ENCODE results near the gene PPARD.

The PPARD gene

DNA sequence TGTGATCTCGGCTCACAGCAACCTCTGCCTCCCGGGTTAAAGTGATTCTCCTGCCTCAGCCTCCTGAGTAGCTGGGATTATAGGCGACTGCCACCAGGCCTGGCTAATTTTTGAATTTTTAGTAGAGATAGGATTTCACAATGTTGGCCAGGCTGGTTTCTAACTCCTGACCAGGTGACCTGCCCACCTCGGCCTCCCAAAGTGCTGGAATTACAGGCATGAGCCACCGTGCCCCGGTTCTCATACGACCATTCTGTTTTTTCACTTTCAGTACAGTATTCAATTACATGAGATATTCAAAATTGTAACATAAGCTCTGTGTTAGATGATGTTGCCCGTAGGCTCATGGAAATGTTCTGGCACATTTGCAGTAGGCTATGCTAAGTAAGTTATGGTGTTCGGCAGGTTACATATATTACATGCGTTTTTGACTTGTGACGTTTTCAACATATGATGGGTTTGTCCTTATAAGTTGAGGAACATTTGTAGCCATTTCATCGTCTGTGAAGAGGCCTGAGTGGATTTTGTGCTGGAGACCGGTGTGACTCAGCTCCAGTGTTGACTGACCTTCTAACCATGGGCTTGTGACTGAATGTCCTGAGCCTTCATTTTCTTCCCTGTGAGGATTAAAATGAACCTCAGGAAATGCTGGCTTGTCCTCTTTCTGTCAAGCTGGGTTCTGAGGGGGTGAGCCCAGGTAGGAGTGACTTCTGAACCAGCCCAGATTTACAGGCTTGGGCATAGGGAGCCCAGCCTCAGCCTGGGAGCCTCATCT, 12.2 kb downstream of the PPARD start:
- DNase-seq (ENCODE audit: low spot score) = no peak

DNA sequence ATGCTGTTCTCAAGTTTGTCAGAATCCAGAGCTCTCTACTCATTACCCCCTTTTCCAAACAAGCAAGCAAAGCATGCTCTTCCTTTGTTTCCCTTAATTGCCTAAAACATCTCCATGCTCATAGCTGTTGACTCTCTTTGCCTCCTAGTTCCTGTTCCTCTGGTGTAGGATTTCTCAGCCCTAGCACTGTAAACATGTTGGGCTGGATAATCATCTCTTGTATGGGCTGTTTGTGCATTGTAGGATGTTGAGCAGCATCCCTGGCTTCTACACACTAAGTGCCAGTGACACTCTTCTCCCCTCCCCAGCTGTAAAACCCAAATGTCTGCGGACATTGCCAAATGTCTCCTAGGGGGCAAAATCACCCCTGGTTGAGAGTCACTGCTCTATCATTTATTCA, 14.0 kb downstream of the PPARD start:
- no peak for DNase-seq (ENCODE audit: low spot score)

DNA sequence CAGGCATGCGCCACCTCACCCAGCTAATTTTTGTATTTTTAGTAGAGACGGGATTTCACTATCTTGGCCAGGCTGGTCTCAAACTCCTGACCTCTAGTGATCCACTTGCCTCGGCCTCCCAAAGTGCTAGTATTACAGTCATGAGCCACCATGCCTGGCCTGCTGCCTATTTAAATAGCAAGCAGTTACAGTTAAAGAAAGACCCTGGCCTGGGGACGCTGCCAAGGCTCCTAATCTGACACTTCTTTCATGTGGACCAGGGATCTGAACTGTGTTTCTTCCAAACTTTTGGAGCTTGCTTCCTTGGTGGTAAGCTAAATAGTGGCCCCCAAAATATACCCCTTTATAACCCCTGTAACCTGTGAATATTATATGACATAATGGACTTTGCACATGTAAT, 15.3 kb downstream of the PPARD start:
- no peak for DNase-seq (ENCODE audit: low spot score)

DNA sequence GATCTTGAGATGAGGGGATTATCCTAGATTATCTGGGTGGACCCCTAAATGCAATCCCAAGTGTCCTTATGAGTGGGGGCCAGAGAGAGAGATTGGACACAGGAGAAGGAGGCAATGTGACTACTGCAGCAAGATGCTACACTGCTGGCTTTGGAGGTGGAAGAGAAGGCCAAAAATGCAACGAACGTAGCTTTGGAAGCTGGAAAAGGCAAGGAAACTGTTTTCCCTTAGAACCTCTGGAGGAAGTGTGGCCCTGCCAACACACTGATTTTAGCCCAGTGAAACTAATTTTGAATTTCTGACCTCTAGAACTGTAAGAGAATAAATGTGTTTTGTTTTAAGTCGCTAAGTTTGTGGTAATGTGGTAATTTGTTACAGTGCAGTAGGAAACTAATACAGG, 15.7 kb downstream of the PPARD start:
- no peak for DNase-seq (ENCODE audit: low spot score)

DNA sequence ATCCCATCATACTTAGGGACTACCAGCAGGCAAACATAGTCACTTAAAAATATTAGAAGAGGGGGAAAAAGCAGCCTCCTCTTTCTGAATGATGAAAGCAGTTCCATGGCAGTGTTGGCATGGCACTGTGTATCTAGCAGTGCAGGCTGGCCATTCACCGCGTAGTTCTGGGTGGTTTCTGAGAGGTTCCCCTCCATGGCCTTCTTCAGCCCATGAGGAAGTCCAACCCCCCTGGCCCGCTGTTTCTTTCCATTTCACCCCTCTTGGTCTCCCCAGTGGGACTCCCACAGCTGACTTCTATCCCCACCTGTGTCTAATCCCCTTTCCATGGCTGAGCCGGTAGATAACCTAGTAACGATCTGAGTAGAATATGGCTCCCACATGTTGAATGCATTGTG, 17.0 kb downstream of the PPARD start:
- DNase-seq (ENCODE audit: low spot score) = no peak

DNA sequence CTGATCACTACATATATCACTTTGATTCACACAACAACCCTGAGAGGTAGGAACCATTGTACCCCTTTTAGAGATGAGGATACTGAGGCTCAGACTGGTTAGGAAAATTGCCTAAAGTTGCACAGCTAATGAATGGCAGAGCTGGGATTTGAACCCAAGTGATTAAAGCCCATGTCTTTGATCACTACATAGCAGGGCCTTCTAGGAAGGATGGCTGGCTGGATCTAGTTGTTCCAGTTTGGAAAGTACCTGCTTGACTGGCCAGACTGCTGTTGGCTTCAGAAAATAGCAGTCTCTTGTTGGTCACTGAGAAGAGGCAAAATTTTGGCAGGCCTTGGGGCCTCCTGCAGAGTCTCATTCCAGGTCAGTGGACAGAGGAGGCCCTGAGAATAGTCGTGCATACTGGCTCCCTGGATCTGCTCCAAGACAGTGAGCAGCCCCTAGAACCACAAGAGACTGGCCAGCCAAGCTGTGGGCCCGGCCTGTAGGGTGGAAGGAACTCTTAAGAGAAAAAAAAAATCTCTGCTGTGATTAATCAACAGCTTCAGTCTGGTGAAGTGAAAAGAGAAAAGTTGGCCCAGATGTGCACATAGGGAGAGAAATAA, 17.5 kb downstream of the PPARD start:
- no peak for DNase-seq (ENCODE audit: low spot score)

DNA sequence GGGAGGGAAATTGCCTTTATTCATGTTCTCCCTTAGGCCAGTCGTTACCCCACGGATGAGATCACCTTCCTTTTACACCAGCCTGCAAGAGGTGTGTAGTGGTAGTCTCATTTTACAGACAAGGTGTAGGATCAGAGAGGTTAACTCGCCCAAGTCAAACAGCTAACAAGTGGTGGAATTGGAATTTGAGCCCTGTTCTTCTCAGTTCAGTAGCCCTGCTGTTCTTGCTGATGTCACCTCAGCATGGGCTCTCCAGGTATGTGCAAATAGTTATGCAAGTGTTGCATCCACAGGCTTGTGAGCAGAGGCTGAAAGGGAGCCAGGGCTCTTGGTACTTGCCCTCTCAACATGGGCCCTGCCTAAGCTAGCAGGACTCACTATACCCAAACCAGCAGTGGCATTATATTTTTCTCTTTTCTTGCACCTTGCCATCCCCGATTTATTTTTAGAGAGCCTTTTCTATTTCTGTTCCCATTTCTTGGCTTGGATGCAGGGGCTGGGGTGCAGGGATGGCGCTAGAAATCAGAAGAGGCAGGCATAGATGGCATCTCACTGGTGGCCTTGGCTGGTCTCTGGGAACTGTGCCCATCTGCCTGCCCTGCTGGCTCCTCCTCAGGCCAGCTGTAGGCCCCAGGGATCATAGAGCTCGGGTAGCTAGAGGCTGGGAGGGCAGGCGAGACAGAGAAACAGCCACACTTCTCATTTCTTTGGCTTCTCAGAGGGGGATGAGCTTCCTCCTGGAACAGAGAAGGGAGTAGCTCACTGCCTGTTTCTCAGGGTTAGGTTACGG, 18.2 kb downstream of the PPARD start:
- DNase-seq (ENCODE audit: low spot score) = no peak

DNA sequence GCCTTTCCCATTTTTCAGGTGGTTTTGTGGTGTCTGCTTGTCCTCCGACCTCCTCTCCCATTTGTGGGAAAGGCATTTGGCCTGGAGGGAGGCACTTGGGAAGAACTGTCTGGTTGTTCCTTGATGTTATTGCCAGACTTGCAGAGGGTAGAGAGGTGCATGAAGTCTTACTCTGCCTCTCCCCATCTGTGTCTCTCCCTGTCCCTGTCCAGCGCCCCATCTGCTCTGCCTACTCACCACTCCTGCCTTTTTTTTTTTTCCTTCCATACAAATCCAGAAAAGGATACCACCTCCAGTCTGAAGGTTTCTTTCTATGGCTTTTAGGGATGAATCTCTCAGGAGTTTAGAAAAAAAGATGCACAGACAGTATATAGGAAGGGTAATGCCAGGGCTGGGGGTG, 19.8 kb downstream of the PPARD start:
- no peak for DNase-seq (ENCODE audit: low spot score)

DNA sequence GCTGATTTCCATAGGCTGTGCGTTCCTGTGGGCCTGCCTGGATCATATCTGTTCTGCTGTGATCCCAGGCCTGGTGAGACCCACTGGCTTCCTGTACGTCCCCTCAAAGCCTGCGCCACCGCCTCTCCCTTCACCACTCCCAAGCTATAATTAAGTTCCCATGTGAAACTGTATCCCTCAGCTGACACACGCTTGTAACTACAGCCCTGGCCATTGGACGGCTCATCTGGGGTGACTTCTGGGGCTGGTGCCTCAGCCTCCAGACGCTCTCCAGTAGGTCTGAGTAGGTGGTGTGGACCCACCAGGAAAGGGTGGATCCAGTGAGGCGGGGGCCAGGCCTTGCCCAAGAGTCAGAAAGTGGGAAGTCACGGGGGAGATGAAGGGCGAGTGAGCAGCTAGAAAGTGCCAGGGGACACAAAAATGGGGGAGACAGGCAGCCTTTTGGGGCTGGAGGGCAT, 21.0 kb downstream of the PPARD start:
- peak; percentile 91 for DNase-seq (ENCODE audit: low spot score)

DNA sequence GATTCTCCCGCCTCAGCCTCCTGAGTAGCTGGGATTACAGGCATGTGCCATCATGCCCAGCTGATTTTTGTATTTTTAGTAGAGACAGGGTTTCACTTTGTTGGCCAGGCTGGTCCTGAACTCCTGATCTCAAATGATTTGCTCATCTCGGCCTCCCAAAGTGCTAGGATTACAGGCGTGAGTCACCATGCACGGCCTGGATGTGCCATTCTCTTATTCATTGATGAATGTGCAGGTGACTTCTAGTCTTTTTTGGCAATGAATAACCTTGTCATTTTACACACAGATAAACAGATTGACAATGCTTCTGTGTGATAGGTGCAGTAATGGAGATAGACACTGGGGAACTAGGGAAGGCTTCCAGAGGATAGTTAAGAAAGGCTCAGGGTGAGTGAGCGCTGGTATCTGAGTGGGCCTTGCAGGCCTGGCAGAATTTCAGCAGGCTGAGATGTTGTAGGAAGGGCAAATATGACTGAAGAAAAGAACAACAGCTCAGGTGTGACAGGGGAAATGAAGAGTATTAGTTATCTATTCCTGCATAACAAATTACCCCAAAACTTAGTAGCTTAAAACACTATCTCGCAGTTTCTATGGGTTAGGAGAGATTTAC, 23.3 kb downstream of the PPARD start:
- no peak for DNase-seq (ENCODE audit: low spot score)

DNA sequence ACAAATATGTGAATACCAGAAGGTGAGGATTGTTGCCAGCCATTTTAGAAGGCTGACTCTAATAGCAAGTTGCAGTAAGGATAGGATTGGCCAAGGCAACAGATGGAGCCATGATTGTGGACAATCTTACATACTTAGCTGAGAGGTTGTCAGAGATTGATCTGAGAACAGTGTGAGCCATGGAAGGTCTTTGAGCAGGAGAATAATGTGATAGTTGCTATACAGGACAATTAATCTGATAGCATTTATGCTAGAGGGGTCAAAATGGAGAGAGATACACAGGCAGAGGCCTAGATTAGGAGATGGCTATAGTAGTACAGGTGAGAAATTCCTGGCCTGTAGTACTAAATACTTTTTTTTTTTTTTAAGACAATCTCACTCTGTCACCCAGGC, 23.8 kb downstream of the PPARD start:
- DNase-seq (ENCODE audit: low spot score) = no peak

DNA sequence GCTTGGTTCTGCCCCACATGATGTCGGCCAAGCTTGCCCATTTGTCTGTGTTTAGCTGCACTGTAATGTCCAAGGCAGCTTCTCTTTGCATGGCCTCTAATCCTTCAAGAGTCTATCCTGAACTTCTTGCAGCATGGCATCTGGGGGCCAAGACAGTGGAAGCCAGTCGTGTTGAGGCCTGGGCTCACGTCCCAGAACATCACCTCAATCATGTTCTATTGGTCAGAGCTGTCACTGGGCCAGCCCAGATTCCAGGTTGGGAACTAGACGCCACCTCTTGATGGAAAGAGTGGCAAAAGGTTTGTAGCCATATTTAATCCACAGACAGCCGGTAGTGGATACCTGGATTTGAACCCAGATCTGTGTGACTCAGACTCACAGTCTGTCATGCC, 25.3 kb downstream of the PPARD start:
- no peak for DNase-seq (ENCODE audit: low spot score)

DNA sequence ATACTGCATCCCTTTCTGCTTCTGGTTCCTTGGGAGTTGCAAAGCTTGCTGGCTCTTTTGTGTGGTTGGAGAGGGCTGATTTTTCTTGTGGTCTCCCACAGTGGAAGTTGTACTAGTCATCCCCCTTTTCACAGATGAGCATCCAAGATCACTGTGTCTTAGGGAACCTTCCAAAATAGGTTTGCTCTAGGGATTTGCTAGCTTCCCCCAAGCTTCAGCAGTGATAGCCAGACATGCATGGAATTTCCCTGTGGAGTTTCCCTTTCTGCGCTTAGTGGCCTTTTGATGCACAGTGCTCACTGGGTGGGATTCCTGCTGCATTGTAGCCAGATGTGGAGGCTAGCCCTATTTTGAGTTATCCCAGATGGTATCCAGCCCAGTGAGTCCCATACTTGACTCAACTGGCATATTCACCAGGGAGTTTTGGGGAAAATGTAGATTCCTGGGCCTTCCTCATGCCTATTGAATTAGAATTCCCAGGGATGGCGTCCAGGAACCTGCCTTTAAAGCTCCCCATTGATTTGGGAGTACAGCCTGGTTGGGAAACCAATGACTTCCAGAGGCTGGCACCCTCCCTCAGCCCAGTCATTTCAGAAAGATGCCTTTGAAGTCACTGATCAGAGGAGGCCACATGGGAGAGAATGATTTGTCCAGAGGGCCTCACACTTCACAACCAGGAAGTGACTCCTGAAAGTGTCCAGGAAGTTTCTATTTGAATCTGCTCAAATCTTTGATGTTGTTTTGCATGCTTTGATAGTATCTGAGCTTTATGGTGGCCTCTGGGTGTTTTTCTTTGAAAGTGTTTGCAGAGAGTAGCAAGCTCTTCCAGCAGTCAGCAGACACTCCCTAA, 25.9 kb downstream of the PPARD start:
- DNase-seq (ENCODE audit: low spot score) = peak; percentile 95

DNA sequence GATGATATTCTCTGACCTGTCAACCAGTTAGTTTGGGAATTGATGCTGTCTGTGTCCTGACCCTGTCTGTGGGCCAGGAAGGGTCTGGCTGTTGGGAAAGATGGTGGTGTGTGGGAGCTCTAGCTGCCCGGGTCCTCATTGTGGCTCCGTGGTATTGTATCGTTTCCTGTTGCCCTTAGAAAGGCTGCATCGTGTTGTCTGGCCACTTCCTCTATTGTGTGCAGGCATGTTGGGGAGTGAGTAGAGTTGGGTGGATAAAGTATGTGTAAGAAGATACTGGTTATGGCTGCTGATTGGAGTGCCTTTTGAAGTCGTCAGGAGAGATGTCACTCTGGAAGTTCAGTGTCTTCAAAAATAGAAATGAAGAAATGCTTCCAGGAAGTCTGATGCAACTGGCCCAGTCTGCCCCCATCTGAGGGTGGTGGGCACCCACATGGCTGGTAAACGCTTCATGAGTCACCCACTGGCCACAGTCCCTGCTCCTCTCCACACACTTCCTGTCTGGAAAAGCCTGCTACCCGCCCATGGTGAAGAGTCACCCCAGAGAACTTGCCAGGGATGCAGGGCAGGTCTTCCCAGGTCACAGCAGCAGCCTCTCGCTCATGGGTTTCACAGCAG, 27.9 kb downstream of the PPARD start:
- DNase-seq (ENCODE audit: low spot score) = peak; percentile 93

DNA sequence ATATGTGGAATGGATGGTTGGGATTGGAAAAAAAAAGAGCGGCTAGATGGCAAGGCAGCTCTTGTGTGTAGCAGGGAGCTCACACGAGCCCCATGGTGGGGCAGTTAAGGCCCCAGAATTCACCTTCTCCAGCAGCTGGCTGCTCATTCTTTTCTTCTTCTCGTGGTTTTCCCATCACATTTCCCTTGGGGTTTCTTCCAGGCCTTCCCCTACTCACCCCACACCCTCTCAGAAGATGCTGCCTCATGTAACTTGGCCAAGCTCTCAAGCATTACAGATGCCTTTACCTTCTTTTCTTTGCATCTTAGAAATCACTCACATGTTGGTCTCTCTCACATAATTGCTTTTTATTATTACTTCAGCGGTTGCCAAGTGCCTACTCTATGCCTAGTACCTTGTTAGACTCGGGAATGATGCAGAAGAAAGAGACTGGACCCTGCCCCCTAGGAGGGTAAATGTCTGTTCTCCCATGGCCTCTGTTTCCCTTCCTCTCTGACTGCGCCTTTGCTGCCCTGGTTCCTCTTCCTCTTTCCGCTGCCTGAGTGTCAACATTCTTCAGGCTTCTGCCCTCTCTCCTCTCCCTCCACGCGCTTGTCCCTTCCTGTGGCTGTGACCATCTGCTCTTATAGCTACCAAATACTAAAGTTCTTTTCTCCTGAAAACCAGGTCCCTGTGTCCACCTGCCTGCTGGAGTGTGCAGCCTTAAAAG, 28.6 kb downstream of the PPARD start:
- DNase-seq (ENCODE audit: low spot score) = no peak

DNA sequence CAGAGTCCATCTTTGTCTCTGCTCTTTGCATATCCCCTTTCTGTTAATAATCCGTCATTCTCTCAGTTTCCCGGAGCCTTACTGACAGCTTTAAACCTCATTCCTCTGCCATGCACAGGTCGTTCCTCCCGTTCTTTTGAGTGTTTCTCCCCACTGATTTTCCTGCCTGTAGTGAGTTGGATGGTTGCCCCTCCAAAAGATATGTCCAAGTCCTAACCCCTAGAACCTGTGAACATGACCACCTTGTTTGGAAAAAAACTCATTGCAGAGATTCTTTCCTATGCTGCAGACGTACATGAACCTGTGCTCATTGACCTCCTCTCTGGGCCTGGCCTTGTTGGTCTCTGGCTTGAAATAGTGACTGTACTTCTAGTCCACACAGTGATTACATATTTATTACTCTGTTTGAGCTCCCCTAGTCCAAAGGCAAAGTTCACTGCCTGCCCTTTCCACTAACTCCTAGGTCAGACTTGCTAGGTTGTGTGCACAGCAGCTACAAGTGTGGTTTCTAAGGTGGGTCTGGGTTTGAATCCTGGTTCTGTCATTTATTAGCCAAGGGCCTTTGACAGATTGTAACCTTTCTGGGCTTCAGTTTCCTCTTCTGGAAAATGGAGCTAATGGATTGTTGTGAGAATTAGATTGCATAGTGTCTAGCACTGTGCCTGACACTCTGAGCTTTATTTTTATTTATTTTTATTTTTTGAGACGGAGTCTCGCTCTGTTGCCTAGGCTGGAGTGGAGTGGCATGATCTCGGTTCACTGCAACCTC, 29.3 kb downstream of the PPARD start:
- DNase-seq (ENCODE audit: low spot score) = no peak

DNA sequence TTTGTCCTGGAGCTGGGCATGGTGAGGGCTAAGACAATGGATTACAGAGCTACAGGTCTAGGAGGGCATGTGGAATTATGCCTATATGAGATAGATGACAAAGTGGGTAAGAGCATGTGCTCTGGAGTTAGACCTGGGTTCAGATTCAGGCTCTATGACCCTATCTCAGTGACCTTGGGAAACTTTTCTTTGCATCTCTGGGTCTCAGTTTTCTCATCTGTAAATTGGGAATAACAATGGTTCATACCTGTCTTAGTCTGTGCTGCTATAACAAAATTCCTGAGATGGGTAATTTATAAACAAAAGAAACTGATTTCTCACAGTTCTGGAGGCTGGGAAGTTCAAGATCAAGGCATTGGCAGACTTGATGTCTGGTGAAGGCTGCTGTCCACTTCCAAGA, 30.3 kb downstream of the PPARD start:
- no peak for DNase-seq (ENCODE audit: low spot score)

DNA sequence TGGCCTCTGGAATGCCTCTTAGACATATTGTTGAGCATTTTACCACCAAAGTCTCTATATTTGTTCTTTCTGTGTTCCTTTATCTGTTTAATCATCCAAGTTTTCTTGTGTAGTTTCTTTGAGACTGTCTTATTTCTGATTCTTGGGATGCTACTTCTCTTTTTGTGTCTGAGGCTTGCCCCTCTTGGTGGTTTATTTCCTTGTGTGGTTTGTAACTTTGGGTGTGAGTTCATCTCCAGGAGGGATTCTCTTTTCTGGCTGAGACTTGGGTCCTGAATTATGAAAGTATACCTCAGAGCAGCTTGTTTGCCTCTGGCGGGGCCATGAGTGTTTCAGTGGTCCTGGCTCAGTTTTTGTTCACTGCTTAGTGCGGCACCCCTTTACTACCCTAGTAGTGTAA, 33.9 kb downstream of the PPARD start:
- no peak for DNase-seq (ENCODE audit: low spot score)

DNA sequence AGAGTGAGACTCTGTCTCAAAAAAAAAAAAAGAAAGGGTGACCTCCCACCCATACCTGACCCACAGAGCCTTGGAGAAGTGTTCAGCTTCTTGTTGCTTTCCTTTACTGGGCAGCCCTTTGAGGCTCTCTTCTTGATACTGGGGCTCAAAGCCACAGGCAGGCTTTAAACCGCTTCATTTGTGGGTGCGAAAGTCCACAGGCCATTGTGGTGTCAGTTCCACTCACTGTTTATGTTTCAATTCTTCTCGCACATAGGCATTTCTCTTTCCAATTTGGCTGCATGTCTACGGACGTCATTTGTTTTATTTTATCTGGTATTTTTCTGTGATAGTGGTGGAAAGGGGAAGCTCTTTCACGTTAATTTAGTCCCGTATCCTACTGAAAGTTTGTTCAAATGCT, 34.6 kb downstream of the PPARD start:
- no peak for DNase-seq (ENCODE audit: low spot score)

DNA sequence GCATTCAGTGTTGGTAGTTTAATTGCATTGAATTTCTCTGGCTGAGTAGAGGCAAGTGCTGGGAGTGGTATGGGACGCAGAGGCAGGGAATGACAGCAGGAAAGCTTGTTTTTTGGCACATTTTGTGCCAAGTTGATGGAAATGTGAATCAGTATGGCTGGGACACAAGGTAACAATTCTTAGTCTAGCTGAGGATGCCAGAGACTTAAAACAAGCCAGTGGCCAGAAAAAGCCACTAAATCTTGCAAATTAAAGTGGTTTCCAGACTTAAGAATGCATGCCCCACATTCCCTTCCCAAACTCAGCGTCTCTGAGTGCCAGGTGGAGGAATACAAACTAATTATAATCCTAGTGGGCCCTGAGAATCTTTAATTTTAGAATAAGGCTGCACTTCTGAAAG, 35.9 kb downstream of the PPARD start:
- DNase-seq (ENCODE audit: low spot score) = no peak
